GM18507 (cell line): ENCODE measurements around the gene CCDC69.
"Not testable (repeated sequence)": the region's sequence is repeated elsewhere in the genome, so short reads cannot be mapped to it uniquely, and the experiment has no call there.

Source experiments
- DNase-seq: peaks from one replicate; pipeline ENCODE4 v3.0.0; 2011; ENCODE audit warnings: low read depth; ENCODE audit not compliant: insufficient read length; ENCODE audit errors: extremely low spot score
- FAIRE-seq: peaks from 2 replicates; lab custom pipeline; 2011; peaks lifted over from hg19 to GRCh38; lab: Jason Lieb, UNC

CCDC69 gene

DNA sequence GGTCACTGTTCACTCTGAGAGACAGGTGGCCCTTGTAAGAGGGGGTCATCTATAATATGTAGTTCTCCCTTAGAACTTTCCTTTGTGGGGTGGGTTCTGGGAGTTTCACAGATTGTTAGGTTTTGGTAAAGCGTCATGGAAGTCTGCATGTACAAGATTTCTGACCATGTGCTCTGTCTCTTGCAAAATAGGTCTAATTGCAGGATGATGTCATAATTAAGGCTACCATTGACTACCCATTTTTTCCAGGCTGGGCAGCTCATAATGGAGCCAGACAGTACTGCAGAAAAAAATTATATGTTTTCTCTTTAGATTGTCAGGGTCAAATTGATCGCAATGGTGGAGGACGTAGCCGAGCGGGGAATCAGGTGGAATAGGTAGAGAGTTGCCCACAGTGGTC lies 25.4 kb upstream of the CCDC69 start:
- FAIRE-seq, result no peak
- no peak for DNase-seq

DNA sequence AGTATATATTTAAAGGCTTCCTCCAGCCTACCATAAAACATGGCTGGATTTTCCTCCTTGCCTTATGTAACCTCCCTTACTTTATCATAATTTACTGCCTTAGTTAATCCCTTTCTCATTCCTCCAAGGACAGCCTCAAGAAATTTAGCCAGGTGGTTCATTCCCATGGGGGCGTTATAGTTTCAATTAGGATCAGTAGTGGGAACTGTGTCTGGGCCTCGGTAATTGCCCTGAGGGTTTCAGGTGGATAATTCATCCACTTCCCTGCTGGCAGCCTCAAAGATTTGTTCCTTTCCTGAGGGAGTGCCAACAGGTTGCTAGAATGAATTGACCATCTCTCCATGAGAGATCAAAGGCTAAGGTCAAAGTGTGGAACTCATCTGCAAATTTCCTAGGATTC lies 24.8 kb upstream of the CCDC69 start:
- DNase-seq (no peak), FAIRE-seq (no peak)

- peak; percentile 26 for FAIRE-seq
- DNase-seq, result no peak
These were observed 21.9 kb upstream of the CCDC69 start for GRCh38 chr5:151245680-151246219.

GRCh38 chr5:151244206-151244605 lies 20.3 kb upstream of the CCDC69 start:
- FAIRE-seq (no peak), DNase-seq (no peak)

DNA sequence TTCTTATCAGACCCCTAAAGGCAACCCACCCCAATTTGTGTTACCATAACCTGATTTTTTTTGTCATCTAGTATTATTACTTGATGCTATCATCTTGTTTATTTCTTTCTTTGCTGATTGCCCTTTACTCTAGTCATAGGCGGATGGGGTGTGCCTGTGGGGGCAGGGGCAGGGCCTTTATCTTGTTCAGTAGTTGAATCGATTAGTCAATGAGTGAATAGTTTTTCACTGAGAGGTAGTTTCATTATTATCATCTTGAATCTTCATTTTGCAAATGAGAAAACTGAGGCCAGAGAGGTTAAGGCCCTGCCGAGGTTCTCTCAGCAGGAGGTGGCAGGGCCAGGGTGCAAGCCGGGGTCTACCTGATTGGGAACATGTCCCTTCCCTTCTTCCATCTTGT lies 19.7 kb upstream of the CCDC69 start:
- FAIRE-seq (no peak), DNase-seq (no peak)

GRCh38 chr5:151243127-151243526 lies 19.2 kb upstream of the CCDC69 start:
- DNase-seq, result no peak
- no peak for FAIRE-seq

DNA sequence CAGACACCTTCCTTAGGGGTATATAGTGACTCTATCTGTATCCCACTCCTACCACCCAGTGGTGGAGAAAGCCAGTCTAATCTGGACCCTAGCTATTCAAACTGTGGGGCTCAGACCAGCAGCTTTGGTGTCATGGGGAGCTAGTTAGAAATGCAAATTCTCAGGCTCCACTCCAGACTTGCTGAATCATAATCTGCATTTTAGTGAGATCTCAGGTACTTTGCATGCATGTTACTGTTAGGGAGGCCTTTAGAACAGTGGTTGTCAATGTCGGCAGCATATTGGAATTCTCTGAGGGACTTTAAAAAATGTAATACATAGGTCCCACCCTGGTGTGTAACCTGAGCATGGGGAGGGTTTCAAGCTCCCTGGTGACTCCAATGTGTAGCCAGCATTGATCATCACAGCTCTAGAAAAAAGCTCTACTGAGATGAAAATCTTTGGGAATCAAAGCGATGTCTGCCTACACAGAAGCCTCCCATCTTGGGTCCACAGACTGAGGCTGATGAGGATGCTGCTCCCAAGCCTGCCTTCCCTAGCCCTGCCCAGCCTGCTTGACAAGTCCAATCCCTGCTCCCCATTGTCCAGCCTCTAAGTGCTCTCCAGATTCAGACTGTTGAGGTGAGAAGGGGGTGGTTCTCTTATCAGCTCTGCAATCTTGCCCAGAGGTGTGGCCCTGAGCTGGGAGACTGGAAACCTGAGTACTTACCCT lies 17.2 kb upstream of the CCDC69 start:
- FAIRE-seq, result peak; percentile 56

DNA sequence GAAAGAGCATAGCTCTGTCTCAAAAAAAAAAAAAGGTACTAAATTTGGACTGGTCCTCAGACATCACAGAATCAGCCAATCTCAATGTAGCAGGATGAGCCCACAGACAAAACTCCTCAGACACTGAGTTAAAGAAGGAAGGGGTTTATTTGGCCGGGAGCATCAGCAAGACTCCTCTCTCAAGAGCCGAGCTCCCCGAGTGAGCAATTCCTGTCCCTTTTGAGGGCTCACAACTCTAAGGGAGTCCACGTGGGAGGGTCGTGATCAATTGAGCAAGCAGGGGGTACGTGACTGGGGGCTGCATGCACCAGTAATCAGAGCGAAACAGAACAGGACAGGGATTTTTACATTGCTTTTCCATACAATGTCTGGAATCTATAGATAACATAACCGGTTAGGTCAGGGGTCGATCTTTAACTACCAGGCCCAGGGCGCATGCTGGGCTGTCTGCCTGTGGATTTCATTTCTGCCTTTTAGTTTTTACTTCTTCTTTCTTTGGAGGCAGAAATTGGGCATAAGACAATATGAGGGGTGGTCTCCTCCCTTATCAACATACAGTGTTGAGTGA lies 16.5 kb upstream of the CCDC69 start:
- DNase-seq, FAIRE-seq: not testable (repeated sequence)

More for the DNA sequence above, 17.2 kb upstream of the CCDC69 start:
- DNase-seq, result no peak

DNA sequence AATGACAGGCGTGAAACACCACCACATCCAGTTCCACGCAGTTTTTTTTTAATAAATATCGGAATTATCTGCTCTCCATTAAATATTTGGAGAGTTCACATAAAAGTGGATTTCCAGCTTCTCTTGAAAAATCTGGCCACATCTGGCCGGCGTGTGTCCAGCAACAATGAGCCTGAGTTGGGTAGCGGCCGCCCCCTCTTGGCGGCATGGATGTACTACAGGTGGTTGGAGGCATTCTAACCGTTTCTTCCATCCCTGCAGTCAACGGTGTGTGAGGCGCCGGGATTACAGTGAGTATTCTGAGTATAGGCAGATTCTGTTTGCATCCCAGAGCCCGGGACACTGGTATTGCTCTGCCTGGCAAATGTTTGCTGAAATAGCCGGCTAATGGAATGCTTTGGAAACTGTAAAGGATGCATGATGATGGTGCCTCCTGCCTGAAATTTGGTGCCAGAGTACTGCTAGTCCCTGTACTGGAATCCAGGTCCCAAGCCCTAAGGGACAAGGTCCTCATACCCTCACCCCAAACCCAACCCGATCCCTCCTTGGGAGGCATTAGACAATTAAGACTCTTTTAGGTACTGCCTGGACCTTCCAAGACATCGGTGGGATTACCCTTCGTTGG lies 15.5 kb upstream of the CCDC69 start:
- FAIRE-seq (no peak), DNase-seq (no peak)

GRCh38 chr5:151238303-151238741 lies 14.4 kb upstream of the CCDC69 start:
- DNase-seq (no peak), FAIRE-seq (peak; percentile 80)

GRCh38 chr5:151237685-151238084 lies 13.8 kb upstream of the CCDC69 start:
- DNase-seq (no peak), FAIRE-seq (no peak)

GRCh38 chr5:151236888-151237287 lies 13.0 kb upstream of the CCDC69 start:
- FAIRE-seq (no peak), DNase-seq (no peak)

- FAIRE-seq, DNase-seq: not testable (repeated sequence)
These were observed 11.3 kb upstream of the CCDC69 start for GRCh38 chr5:151235239-151235571.

- peak; percentile 87 for FAIRE-seq
- DNase-seq, result no peak
These were observed 10.8 kb upstream of the CCDC69 start for GRCh38 chr5:151234476-151235238.

GRCh38 chr5:151233616-151234085 lies 9.8 kb upstream of the CCDC69 start:
- no peak for DNase-seq

DNA sequence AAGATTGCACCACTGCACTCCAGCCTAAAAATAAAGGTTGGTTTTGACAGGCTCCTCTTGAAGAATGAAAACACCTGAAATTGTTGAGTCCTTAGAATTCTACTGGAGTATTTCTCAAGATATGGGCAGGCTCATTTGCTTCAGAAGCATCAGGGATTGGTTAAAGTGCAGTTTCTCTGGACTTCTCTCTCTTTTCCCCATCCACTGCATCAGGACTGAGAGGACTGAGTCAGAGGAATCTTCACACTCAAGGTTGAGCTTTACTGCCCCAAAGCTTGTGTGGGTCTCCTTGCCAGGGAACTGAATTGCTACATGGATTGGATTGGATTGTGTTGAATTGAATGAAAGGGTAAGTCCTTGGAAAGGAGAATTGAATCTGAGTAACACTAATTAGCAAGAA lies 7.5 kb upstream of the CCDC69 start:
- DNase-seq, result no peak
- no peak for FAIRE-seq

More at GRCh38 chr5:151233616-151234085, 9.8 kb upstream of the CCDC69 start:
- FAIRE-seq, result peak; percentile 80

DNA sequence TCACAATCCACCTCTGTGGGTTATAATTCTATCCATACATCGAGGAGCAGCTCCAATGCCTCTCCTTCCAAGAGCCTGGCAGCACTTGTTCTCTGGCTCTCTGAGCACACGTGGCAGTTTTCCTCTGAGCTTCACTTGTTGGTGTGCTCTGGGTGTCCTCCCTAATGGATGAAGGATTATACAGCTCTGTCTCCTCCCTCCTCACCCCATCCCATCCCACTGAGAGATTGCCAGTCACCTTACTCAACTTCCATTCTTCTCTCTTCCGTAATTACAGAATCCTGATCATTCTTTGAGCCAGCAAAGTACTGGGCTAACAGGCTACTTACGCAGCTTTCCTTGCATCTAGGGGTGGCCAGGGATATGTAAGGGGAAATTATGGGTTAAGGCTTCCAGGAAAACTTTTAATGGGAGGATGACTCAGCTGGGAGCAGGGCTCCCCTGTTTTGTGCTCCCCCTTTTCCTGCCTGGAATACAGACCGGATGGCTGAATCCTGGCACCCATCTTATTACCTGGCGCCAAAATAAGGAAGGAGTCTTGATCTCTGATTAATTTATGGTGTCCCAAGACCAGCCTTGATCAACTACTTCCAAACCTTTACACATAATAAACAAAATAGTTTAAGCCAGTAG lies 6.3 kb upstream of the CCDC69 start:
- DNase-seq (no peak), FAIRE-seq (no peak)

DNA sequence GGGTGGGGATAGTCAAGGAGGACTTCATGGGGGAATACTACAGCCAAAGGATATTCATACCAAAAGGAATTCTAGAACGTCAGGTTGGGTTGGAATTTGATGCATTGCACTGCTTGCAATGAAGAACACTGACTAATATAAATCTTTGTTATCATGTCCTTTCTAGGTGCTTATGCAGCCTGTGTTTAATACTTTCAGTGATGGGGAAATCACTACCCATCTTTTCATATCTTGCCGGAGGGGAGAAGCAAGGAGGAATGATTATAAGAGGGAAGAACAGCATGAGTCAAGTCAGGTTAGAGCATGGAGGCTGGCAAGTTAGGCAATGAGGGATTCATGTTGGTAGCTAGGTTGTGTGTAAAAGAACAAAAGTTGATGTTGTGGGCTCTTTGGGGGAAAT lies 5.1 kb upstream of the CCDC69 start:
- no peak for FAIRE-seq
- DNase-seq, result no peak

DNA sequence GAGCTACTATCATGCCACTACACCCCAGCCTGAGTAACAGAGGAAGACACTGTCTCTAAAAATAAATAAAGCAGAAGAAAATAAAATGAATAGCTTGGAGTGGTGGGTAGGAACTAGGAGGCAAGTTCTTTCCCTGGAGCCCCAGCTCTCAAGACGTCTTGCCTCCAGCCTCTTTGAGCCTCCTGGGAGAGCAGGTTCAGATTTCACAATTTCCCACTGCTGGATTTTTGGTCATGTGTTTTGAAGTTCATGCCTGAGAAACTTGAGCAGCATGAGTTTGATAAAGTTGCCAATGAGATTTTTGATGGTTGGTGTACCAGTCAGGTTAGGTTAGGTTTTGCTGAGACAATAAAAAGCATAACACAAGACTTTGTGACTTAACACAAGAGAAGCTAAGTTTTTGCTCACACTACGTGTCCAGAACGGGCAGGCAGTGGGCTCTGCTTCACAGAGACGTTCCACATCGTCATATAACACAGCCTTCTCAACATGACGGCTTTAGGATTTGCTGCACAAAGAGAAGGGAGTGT lies 4.1 kb upstream of the CCDC69 start:
- no peak for DNase-seq
- no peak for FAIRE-seq
